ENCODE data around the gene TCF7L2.

Gene TCF7L2

DNA sequence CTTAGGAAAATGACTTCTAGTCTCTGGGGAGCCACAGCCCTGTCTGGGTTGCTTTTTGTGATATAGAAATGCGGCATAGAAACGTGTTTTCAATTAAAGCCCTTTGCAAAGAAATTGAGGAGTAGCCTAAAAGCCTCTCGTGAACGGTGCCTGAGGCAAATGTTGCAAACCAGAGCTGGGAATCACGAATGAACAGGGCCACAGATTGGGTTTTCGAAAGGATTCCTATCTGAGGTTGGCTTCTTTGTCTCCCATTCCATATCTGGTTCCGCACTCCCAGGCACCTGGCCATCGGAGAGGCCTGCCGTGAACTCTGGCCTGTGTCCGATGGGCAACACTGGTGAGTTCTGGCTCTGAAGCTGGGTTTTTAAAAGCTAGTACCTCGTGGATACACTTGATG lies 221.6 kb downstream of the TCF7L2 start:
- no peaks in the 10 kb centered on the region for H3K4me1 ChIP-seq (ENCODE audit: low read length)
- H3K79me2 ChIP-seq (ENCODE audit: low read length): no peaks in the 10 kb centered on the region
- TF ChIP-seq, protein P1, sequence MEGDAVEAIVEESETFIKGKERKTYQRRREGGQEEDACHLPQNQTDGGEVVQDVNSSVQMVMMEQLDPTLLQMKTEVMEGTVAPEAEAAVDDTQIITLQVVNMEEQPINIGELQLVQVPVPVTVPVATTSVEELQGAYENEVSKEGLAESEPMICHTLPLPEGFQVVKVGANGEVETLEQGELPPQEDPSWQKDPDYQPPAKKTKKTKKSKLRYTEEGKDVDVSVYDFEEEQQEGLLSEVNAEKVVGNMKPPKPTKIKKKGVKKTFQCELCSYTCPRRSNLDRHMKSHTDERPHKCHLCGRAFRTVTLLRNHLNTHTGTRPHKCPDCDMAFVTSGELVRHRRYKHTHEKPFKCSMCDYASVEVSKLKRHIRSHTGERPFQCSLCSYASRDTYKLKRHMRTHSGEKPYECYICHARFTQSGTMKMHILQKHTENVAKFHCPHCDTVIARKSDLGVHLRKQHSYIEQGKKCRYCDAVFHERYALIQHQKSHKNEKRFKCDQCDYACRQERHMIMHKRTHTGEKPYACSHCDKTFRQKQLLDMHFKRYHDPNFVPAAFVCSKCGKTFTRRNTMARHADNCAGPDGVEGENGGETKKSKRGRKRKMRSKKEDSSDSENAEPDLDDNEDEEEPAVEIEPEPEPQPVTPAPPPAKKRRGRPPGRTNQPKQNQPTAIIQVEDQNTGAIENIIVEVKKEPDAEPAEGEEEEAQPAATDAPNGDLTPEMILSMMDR (IDR thresholded peaks at IDR 0.05; ENCODE audit: low read depth, low read length): no peak
- no peak for TF ChIP-seq EZH2phosphoT487 (IDR thresholded peaks at IDR 0.05; ENCODE audit: low read depth)
- no peaks in the 10 kb centered on the region for H3K36me3 ChIP-seq (replicated peaks; ENCODE audit: low read depth, low read length)
- H3K4me2 ChIP-seq (ENCODE audit: low read length): no peak overlapping the region
- H3K9me3 ChIP-seq (ENCODE audit: insufficient read depth, low read length): no peaks in the 10 kb centered on the region
- H4K20me1 ChIP-seq (ENCODE audit: insufficient read depth, low read length): no peaks in the 10 kb centered on the region
- H3K27ac ChIP-seq (ENCODE audit: low read length): no peak overlapping the region
- no peak overlapping the region for H3K9ac ChIP-seq (ENCODE audit: low read length)
- no peak overlapping the region for H2AFZ ChIP-seq (ENCODE audit: low read depth, low read length)
- no peak overlapping the region for H3K4me3 ChIP-seq (ENCODE audit: low read length)
- no peaks in the 10 kb centered on the region for H3K27me3 ChIP-seq (ENCODE audit: low read depth, low read length)

DNA sequence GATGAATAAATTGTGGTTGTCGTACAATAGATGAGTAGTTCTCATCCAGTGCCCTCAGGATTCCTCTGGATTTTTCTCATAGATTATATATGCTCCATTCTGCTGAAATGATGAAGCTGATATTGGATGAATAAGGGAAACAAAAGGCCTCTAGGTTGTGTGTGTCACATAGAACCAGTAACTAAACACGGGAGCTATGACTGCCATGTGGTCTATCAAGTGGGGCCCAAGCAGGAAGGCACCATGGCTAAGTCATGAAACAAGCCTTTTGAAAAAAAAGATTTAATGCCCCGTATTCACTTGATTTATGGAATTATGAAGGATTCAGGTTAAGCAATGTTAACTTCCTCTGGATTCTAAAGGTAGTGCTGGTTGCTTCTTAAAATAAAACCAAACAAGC lies 225.1 kb downstream of the TCF7L2 start:
- Histone ChIP-seq H3K36me3 (replicated peaks; ENCODE audit: low read depth, low read length) (no peaks in the 10 kb centered on the region), H3K27ac (ENCODE audit: low read length) (no peak overlapping the region), H3K27me3 (ENCODE audit: low read depth, low read length) (no peaks in the 10 kb centered on the region), H3K4me2 (ENCODE audit: low read length) (no peak overlapping the region), H2AFZ (ENCODE audit: low read depth, low read length) (no peak overlapping the region), H4K20me1 (ENCODE audit: insufficient read depth, low read length) (no peaks in the 10 kb centered on the region), H3K79me2 (ENCODE audit: low read length) (no peaks in the 10 kb centered on the region), H3K4me1 (ENCODE audit: low read length) (no peaks in the 10 kb centered on the region), H3K9ac (ENCODE audit: low read length) (no peak overlapping the region), H3K4me3 (ENCODE audit: low read length) (no peak overlapping the region), H3K9me3 (ENCODE audit: insufficient read depth, low read length) (no peaks in the 10 kb centered on the region)
- TF ChIP-seq, protein P1 (IDR thresholded peaks at IDR 0.05; ENCODE audit: low read depth, low read length): no peak
- TF ChIP-seq EZH2phosphoT487 (IDR thresholded peaks at IDR 0.05; ENCODE audit: low read depth): no peak

DNA sequence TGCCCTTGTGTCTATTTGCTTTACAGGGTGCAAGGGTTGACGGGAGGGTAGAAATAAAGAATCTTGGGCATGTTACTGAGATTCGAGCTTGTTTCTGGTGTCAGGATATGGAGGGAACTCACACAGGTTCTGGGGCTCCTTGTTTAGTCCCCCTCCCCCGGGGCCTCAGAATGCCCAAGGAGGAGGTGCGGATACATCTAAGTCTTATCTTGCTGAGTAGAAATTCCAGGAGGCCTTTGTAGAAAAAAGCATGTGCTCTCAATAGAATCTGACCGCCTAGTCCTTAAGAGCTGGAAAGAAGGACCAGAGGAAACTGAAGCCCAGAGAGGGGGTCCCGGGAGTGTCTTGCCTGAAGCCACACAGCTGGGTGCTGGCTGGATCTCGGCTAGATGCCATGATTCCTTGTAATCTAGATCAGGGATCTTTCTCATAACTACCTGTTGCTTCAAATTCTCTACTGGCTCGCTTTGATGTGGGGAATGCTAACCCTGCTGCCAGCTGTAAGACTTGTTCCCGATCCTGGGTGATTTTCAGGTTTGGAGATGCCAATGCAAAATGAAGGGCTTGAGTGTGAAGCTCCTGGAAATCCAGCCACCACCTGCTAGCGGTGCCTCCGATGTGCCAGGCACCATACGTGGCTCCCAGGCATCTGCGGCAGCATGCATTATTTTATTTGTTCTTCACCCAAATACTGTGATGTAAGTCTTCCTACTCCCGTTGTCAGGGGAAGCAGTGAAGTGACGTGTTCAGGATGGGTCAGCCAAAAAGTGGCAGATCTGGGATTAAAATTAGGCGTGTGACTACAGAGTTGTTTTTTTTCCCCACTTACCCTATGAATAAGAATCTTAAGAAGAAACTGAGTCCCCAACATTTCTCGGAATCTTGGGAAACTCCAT lies 226.0 kb downstream of the TCF7L2 start:
- H4K20me1 ChIP-seq (ENCODE audit: insufficient read depth, low read length): no peaks in the 10 kb centered on the region
- H3K4me1 ChIP-seq (ENCODE audit: low read length): no peaks in the 10 kb centered on the region
- H3K9me3 ChIP-seq (ENCODE audit: insufficient read depth, low read length): no peaks in the 10 kb centered on the region
- TF ChIP-seq, protein P1 (IDR thresholded peaks at IDR 0.05; ENCODE audit: low read depth, low read length): no peak
- no peak for TF ChIP-seq EZH2phosphoT487 (IDR thresholded peaks at IDR 0.05; ENCODE audit: low read depth)
- no peak overlapping the region for H3K4me3 ChIP-seq (ENCODE audit: low read length)
- H3K79me2 ChIP-seq (ENCODE audit: low read length): no peaks in the 10 kb centered on the region
- H3K36me3 ChIP-seq (replicated peaks; ENCODE audit: low read depth, low read length): no peaks in the 10 kb centered on the region
- H3K27ac ChIP-seq (ENCODE audit: low read length): no peak overlapping the region
- H3K9ac ChIP-seq (ENCODE audit: low read length): no peak overlapping the region
- H2AFZ ChIP-seq (ENCODE audit: low read depth, low read length): no peak overlapping the region
- no peak overlapping the region for H3K4me2 ChIP-seq (ENCODE audit: low read length)
- H3K27me3 ChIP-seq (ENCODE audit: low read depth, low read length): no peaks in the 10 kb centered on the region

DNA sequence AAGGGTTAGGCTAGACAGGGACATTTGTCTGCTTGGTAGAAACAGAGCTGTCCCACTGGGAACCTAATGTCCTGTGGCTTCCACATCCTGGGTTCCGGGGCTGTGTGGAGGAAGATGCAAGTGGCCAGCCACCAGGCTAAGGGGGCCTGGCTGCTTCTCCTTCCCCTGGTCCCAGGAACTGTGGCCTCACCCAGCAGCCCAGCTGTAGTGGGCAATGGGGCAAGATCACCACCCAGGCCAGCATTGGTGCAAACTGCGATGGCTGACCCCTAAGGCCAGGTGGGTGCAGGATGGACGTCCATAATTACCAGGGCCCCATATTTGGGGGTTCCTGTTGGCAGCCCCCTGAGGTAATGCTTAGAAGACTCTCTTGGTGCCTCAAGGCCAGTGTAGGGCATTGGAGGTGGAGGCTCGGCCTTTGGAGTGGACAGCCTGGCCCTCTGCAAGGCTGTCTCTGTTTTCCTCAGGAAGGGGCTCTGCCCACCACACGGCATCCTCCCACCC lies 226.7 kb downstream of the TCF7L2 start:
- no peaks in the 10 kb centered on the region for H3K4me1 ChIP-seq (ENCODE audit: low read length)
- H3K9me3 ChIP-seq (ENCODE audit: insufficient read depth, low read length): no peaks in the 10 kb centered on the region
- no peak overlapping the region for H3K27ac ChIP-seq (ENCODE audit: low read length)
- no peaks in the 10 kb centered on the region for H4K20me1 ChIP-seq (ENCODE audit: insufficient read depth, low read length)
- no peak overlapping the region for H3K4me2 ChIP-seq (ENCODE audit: low read length)
- TF ChIP-seq, protein P1 (IDR thresholded peaks at IDR 0.05; ENCODE audit: low read depth, low read length): no peak
- no peak for TF ChIP-seq EZH2phosphoT487 (IDR thresholded peaks at IDR 0.05; ENCODE audit: low read depth)
- no peak overlapping the region for H3K9ac ChIP-seq (ENCODE audit: low read length)
- H3K79me2 ChIP-seq (ENCODE audit: low read length): no peaks in the 10 kb centered on the region
- H3K4me3 ChIP-seq (ENCODE audit: low read length): no peak overlapping the region
- H2AFZ ChIP-seq (ENCODE audit: low read depth, low read length): no peak overlapping the region
- H3K27me3 ChIP-seq (ENCODE audit: low read depth, low read length): no peaks in the 10 kb centered on the region
- no peaks in the 10 kb centered on the region for H3K36me3 ChIP-seq (replicated peaks; ENCODE audit: low read depth, low read length)

Data from OCI-LY3 (cell line).